Lower leg skin (tissue), 4 donors: ENCODE measurements around the gene F13B. TPM values are rescaled to one million over a fixed set of nuclear protein-coding genes. Genes with fewer than 3 reads are reported as not detected.
"Not testable (repeated sequence)": the region's sequence is repeated elsewhere in the genome, so short reads cannot be mapped to it uniquely, and the experiment has no call there.

Experiments
- DNase-seq, 2 donors: peaks; one replicate each; pipeline ENCODE4 v3.0.0-alpha.2; 2019; ENCODE audit warnings: low spot score in 2 of 2
- H3K4me3 ChIP-seq: fragments of 200-600 bp; sonication (generic); 2 replicates; pipeline ENCODE4 v1.5.1; 2017; ENCODE audit warnings: mild to moderate bottlenecking, low read depth; ENCODE audit not compliant: poor library complexity, severe bottlenecking
- CTCF ChIP-seq, 3 donors: fragments of 450-650 bp; IDR thresholded peaks; one replicate each; pipeline ENCODE4 v1.5.1; 2016; ENCODE audit warnings: antibody characterized with exemption in 3 of 3, mild to moderate bottlenecking in 3 of 3, moderate library complexity in 2 of 3
- POLR2A ChIP-seq, 2 donors: fragments of 450-650 bp; IDR thresholded peaks; one replicate each; pipeline ENCODE4 v1.6.1; 2016 to 2017; ENCODE audit warnings: antibody characterized with exemption in 2 of 2, mild to moderate bottlenecking in 1 of 2, moderate library complexity in 1 of 2
- WGBS, 2 donors: methylation state at CpG; one replicate each; pipeline ENCODE4 v1.1.5; 2018; 5-methylcytosine and 5-hydroxymethylcytosine counted together
- intact Hi-C: fragments of 100-400 bp; cut with DNase I; formaldehyde crosslinking; loops from one replicate; pipeline ENCODE4 v1.15.0; 2023; ENCODE audit warnings: low total_unique reads
- total RNA-seq, 4 donors: library from RNA; depleted of rRNA; stranded (reverse); fragments of >200 nt; gene quantifications; one replicate each; pipeline ENCODE4 v1.1.0, GENCODE V29; 2016

The F13B gene
- total RNA-seq, 4 donors from 2014 or later, result not detected

GRCh38 chr1:197099444-197099843 is 32.4 kb upstream of the F13B start:
- no peak for DNase-seq
- no peak for TF ChIP-seq CTCF (IDR thresholded peaks at IDR 0.05)
- TF ChIP-seq POLR2A (IDR thresholded peaks at IDR 0.05), result no peak
- intact Hi-C loops, result no loop called here
- no peak overlapping the region for H3K4me3 ChIP-seq

DNA sequence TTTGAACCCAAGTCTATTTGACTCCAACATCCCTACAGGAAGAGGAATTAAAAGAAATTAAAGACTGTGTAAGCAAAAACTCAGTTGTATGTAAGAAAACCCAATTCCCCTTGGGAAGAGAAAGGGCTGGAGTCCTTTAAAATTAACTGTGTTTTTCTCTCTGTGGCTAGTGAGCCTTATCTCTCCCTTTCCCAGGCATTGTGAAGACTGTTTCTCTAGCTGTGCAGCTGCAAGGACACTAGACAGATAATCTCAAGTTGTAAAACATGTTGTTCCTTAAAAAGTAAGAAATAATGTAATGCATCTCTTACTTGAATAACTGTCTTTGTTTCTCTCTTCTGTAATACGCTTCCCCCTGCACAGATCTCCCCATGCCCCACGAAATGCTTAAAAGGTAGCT is 29.9 kb upstream of the F13B start:
- DNase-seq, H3K4me3 ChIP-seq, intact Hi-C loops: not testable (repeated sequence)
- WGBS, 2 donors, result 95 to 97% methylated on average over 2 of the region's 2 CpGs

DNA sequence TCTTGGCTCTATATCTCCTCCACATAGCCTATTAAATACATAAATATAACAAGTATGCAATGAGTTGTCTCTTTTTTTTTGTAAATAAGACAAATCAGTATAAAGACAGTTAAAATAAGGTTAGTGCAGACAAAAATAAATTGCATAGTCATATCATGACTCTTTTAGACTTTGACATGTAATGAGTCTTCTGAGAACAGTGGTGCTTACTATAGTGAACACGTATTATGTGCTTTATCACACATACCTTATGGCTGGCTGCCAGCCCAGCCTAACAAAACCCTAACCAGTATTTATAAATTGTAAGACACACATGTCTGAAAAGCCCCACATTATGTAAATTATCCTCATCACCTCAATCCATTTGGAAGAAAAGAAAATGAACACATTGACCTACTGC is 29.1 kb upstream of the F13B start:
- no peak for DNase-seq
- TF ChIP-seq POLR2A (IDR thresholded peaks at IDR 0.05), result no peak
- TF ChIP-seq CTCF (IDR thresholded peaks at IDR 0.05), result no peak
- intact Hi-C loops, result no loop called here
- WGBS, 2 donors, result 82 to 85% methylated on average over 1 of the region's 1 CpG
- H3K4me3 ChIP-seq, result no peak overlapping the region

DNA sequence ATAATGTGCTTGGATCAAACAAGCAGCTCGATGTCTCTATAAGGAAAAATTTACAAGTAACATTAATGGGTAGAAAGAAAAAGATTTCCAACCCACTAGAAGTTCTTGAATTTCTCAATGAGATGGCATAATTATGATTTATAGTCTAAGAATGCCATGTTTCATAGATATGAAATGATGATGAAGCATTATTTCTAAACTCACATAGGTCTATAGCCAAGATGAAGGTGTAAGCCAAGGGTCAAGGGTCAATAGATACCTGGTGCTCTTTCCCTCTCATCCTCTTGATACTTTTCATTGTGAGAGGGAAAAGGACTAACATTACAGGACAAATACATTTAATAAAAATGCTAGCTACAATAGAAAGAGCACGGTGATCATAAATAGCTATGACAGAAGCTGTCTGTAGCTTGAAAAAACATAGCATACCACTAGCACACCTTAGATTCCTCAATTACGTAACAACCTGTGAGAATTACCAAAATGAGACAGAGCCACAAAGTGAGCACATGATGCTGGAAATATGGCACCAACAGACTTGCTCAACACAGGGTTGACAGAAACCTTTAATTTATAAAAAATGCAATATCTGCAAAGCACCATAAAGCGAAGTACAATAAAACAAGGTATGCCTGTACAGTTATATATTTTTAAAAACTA is 26.3 kb upstream of the F13B start:
- TF ChIP-seq POLR2A (IDR thresholded peaks at IDR 0.05), result no peak
- TF ChIP-seq CTCF (IDR thresholded peaks at IDR 0.05), result no peak
- intact Hi-C loops, result no loop called here
- H3K4me3 ChIP-seq, result no peak overlapping the region
- no peak for DNase-seq
- WGBS, 2 donors, result 91 to 97% methylated on average over 4 of the region's 4 CpGs

DNA sequence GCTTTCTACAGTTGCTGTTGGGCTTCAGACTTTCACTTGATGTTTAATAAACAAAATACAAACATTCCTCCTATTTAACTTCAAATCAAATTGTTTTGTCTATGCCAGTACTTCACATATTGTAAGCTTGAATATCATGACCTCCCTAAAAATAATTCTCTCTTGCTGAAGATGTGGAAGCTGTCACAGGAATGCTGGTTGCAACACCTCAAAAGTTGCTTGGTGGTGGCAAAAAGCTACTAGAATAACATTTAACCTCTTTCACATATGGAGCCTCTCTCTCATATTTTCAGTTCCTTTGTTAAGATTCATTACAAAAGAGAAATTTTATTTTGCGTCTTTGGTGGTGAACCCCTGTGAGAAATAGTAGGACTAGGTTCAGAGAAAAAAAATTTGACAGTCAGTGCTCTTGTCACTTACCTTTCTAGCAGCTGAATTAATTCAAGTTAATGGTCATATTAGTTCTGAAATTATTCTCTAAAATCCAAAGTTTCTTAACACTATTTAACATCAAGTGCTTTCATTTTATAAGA is 25.5 kb upstream of the F13B start:
- no peak for TF ChIP-seq POLR2A (IDR thresholded peaks at IDR 0.05)
- no peak for TF ChIP-seq CTCF (IDR thresholded peaks at IDR 0.05)
- DNase-seq, result no peak
- 96 to 98% methylated on average over 1 of the region's 1 CpG for whole genome bisulfite sequencing, 2 donors
- intact Hi-C loops, result no loop called here
- no peak overlapping the region for H3K4me3 ChIP-seq

DNA sequence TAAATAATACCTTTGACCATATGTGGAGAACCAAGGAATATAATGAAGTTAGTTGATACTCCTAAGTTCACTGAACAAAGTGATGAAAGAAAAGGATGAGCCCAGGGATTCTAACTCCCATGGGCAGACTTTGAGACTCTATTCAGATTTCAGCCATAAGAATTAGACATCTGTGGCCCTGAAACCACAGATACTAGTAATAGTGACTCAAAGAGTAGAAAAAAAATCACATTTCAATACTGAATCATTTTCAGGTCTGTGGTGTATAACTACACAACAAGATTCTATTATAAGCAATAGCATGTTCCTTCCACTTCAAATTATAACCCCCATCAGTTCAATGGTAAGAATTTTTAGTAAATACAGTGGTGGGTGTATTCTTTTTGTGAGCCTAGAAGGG is 16.4 kb upstream of the F13B start:
- intact Hi-C loops, result no loop called here
- no peak overlapping the region for H3K4me3 ChIP-seq
- DNase-seq, result no peak
- TF ChIP-seq CTCF (IDR thresholded peaks at IDR 0.05), result no peak
- no peak for TF ChIP-seq POLR2A (IDR thresholded peaks at IDR 0.05)
